ENCODE data around the gene SPNS2.

The SPNS2 gene

DNA sequence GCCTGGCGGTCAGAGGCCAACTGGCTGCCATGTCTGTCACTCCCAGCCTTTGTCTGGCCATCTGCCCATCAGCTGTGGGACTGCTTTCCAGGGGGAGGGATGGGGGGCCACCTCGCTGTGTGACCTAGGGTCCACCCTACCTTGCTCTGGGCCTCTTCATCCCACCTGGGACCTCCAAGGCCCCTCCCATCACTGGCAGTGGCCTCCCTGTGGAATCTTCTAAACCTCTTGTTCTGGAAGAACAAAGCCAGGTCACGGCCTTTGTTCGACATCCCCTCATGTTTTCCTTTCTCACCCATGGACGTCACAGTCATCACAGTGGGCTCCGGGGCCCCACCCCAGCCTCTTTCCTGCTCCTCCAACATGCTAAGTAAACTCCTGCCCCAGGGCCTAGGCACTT lies 24.0 kb downstream of the SPNS2 start:
- DNase-seq, result no peak

GRCh38 chr17:4523946-4524345 lies 25.3 kb downstream of the SPNS2 start:
- no peak for DNase-seq

- no peak for DNase-seq
Observed at GRCh38 chr17:4525691-4526397, 27.2 kb downstream of the SPNS2 start.

DNA sequence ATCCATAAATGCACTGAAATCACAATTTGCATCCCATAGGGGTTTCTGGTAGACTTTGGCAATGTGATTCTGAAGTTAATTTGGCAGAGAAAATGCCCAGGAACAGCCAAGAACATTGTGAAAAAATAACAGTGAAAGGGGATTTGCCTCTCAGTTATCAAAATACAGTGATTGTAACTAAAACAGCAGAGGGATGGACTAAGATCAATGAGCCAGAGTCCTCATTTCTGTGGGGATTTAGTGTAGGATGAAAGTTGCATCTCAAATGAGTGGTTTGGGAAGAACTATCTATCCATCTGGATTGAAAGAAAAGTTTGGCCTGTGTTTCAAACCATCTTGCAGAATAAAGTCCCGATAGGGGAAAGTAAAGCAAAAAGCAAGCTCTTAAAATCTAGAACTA lies 28.5 kb downstream of the SPNS2 start:
- no peak for DNase-seq

DNA sequence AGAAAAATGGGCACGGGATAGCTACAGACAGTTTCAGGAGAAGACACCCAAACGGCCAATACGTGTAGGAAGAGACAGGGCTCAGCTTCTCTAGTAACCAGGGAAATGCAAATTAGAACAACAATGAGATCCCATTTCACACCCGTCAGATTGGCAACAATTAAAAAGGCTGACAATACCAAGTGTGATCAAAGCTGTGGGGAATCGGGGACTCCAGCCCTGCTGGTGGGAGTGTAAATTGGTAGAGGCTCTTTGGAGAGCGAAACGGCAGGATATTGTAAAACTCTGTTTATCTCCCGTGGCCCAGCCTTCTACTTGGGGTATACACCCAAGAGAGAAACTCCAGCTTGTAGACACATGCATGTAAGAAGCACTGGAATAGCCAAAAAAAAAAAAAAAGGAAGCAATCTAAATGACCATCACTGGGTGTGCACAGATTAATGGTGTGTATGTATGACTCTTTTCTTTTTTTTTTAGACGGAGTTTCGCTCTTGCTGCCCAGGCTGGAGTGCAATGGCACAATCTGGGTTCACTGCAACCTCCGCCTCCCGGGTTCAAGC lies 29.0 kb downstream of the SPNS2 start:
- DNase-seq, result no peak

DNA sequence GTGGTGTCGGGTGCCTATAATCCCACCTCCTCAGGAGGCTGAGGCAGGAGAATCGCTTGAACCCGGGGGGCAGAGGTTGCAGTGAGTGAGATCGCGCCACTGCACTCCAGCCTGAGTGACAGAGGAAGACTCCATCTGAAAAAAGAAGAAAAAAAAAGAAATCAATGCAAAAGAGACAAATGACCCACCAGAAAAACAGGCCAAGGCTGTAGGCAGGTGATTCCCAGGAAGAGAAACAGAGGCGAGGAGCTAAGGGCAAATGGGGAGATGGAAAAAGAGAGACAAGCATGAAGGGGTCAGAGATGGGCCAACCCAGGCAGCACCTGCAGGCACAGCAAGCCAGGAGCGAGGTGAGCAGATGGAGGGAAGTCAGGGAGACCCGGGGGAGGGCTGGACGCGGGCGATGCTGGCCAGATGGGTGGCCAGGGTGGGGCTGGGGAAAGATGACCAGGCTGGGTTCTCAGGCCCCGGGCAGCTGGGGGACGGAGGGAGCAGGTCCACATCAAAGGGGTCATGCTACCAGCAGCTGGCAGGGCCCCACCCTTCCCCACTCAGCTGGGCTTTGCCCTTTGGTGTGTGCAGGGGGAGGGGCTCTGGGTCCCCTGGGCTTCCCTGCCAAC lies 31.0 kb downstream of the SPNS2 start:
- no peak for DNase-seq

GRCh38 chr17:4530799-4531730 lies 32.4 kb downstream of the SPNS2 start:
- no peak for DNase-seq

GRCh38 chr17:4531988-4532736 lies 33.5 kb downstream of the SPNS2 start:
- DNase-seq, result no peak

- no peak for DNase-seq
Observed at GRCh38 chr17:4532860-4533522, 34.3 kb downstream of the SPNS2 start.

GRCh38 chr17:4533523-4534504 lies 35.1 kb downstream of the SPNS2 start:
- DNase-seq, result no peak

DNA sequence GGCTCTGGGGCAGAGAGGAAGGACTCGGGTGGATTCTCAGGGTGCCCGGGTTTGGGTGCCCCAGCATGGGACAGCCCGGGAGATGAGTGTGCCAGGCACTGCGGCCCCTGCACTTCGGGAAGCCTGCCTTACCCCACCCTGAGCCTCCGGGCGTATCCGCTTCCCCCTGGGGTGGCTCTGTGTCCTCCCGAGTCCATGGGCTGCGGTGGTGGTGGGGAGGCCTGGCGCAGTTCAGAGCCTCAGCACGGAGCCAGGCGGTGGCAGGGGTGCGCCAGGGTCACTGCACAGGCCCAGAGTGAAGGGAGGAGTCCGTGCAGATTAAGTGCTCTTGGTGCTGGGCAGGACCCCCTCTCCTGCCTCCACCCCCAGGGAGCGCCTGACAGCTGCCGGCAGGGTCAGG lies 35.8 kb downstream of the SPNS2 start:
- DNase-seq, result no peak

- no peak for DNase-seq
Observed at GRCh38 chr17:4534928-4535666, 36.4 kb downstream of the SPNS2 start.

GRCh38 chr17:4535667-4536258 lies 37.1 kb downstream of the SPNS2 start:
- no peak for DNase-seq

GRCh38 chr17:4536259-4536741 lies 37.6 kb downstream of the SPNS2 start:
- no peak for DNase-seq

GRCh38 chr17:4536742-4537411 lies 38.2 kb downstream of the SPNS2 start:
- DNase-seq, result no peak

DNA sequence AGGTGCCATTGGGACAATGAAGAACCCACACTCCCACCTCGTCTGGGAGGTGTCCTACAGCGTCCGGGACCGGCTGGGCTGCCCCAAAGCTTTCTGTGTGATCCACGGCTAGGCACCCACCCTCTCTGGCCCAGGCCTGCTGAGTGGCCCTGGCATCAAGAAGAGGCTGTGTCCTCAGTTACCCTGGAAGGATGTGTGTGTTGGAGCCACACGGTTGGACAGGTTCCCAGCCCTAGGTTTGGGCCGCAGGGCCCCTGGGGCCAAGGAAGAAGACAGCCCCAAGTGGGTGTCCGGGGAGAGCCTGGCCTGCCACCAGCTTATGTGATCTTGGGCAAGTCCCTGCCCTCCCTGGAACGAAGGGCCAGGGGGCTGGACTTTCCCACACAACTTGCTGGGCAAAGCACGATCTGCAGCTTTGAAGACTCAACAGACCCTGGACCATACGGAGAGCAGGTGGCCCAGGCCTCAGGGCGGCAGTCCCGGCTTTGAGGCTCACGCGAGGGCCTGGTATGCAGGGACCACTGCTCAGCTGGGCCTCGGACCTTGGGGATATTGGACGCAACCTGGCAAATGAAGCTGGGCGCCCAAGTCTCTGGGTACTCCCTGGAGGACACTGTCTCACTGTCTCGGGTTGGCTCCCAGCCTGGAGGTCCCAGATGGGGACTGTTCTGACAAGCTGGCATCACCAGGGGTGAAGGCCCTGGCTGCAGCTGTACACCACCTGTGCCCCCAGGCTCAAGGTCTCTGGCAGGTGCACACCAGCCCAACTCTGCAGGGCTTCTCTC lies 39.0 kb downstream of the SPNS2 start:
- no peak for DNase-seq

GRCh38 chr17:4538236-4539002 lies 39.7 kb downstream of the SPNS2 start:
- DNase-seq, result no peak
